ENCODE results near the gene IGFBPL1. TPM values are rescaled to one million over a fixed set of nuclear protein-coding genes. Genes with fewer than 3 reads are reported as not detected.

The IGFBPL1 gene
- total RNA-seq, 1 experiment from 2014 or later, result 13.7 TPM

- TF ChIP-seq POLR2AphosphoS5 (IDR thresholded peaks at IDR 0.05; ENCODE audit: low read depth, low read length), result no peak
- no peak for TF ChIP-seq CTCF (IDR thresholded peaks at IDR 0.05)
- TF ChIP-seq REST (IDR thresholded peaks at IDR 0.05; ENCODE audit: insufficient read depth in 1 of 2, low read depth in 2 of 2, low read length in 1 of 2), result no peak
- TF ChIP-seq TCF7L2 (IDR thresholded peaks at IDR 0.05; ENCODE audit: low read depth, low read length), result no peak
- no peak for TF ChIP-seq SIN3A (IDR thresholded peaks at IDR 0.05; ENCODE audit: borderline replicate concordance, insufficient read depth, low read depth, low read length)
- Histone ChIP-seq H3K36me3 (ENCODE audit: control insufficient read depth, insufficient read depth, low read length) (no peaks in the 10 kb centered on the region), H3K4me1 (ENCODE audit: control insufficient read depth, insufficient read depth, low read length) (no peaks in the 10 kb centered on the region), H3K9me3 (ENCODE audit: control insufficient read depth, insufficient read depth, low read depth, low read length) (no peaks in the 10 kb centered on the region), H3K4me3 (ENCODE audit: low read depth in 2 of 2, low read length in 2 of 2) (no peak overlapping the region), H3K27me3 (ENCODE audit: control insufficient read depth, insufficient read depth, low read length) (no peaks in the 10 kb centered on the region), H3K27ac (ENCODE audit: low read length) (no peak overlapping the region)
- ChIA-PET CTCF (no interaction called here), POLR2A (no interaction called here)
- intact Hi-C loops (cut with micrococcal nuclease; ENCODE audit: unreplicated experiment), result no loop called here
- no TSS peak for BruUV-seq (replicated peaks)
- in situ Hi-C loops (cut with HindIII; ENCODE audit: low pct_unique_long_range_greater_than_20kb, low sequenced_read_pairs), result no loop called here
- no peak for DNase-seq (ENCODE audit: low read depth, low spot score)
- ATAC-seq, result no peak
Measured at GRCh38 chr9:38431116-38431515, 6.9 kb upstream of the IGFBPL1 start.

- TF ChIP-seq SIN3A (IDR thresholded peaks at IDR 0.05; ENCODE audit: borderline replicate concordance, insufficient read depth, low read depth, low read length), result no peak
- TF ChIP-seq REST (IDR thresholded peaks at IDR 0.05; ENCODE audit: insufficient read depth in 1 of 2, low read depth in 2 of 2, low read length in 1 of 2), result no peak
- TF ChIP-seq POLR2AphosphoS5 (IDR thresholded peaks at IDR 0.05; ENCODE audit: low read depth, low read length), result no peak
- TF ChIP-seq CTCF (IDR thresholded peaks at IDR 0.05), result no peak
- no peak for TF ChIP-seq TCF7L2 (IDR thresholded peaks at IDR 0.05; ENCODE audit: low read depth, low read length)
- H3K36me3 ChIP-seq (ENCODE audit: control insufficient read depth, insufficient read depth, low read length), result no peaks in the 10 kb centered on the region
- in situ Hi-C loops (cut with HindIII; ENCODE audit: low pct_unique_long_range_greater_than_20kb, low sequenced_read_pairs) (no loop called here), intact Hi-C loops (cut with micrococcal nuclease; ENCODE audit: unreplicated experiment) (no loop called here)
- no TSS peak for BruUV-seq (replicated peaks)
- ChIA-PET POLR2A (no interaction called here), CTCF (no interaction called here)
- no peak overlapping the region for H3K4me3 ChIP-seq (ENCODE audit: low read depth in 2 of 2, low read length in 2 of 2)
- H3K9me3 ChIP-seq (ENCODE audit: control insufficient read depth, insufficient read depth, low read depth, low read length), result no peaks in the 10 kb centered on the region
- no peak overlapping the region for H3K27ac ChIP-seq (ENCODE audit: low read length)
- ATAC-seq, result no peak
- H3K27me3 ChIP-seq (ENCODE audit: control insufficient read depth, insufficient read depth, low read length), result no peaks in the 10 kb centered on the region
- no peaks in the 10 kb centered on the region for H3K4me1 ChIP-seq (ENCODE audit: control insufficient read depth, insufficient read depth, low read length)
- DNase-seq (ENCODE audit: low read depth, low spot score), result no peak
Measured at GRCh38 chr9:38428062-38428461, 3.8 kb upstream of the IGFBPL1 start.

Measured in Panc1 (cell line).